WTC11 (cell line): ENCODE measurements around the gene TTC36. TPM values are rescaled to one million over a fixed set of nuclear protein-coding genes. Genes with fewer than 3 reads are reported as not detected.

ENCODE experiments used
- ATAC-seq: fragments of 200-7000 bp; cut with Tn5 transposase; 2 replicates; pipeline ENCODE4 v1.10.0; 2021; ENCODE audit warnings: mild to moderate bottlenecking, moderate library complexity
- CTCF ChIA-PET: fragments of 300-600 bp; sonication (Branson Sonifier 250); formaldehyde crosslinking; loops from one replicate; lab custom pipeline; 2021; ENCODE audit warnings: antibody characterized with exemption; lab: Charles Lee
- POLR2A ChIA-PET: fragments of 350-600 bp; sonication (Branson Sonifier 250); formaldehyde crosslinking; loops from one replicate; lab custom pipeline; 2021; ENCODE audit warnings: antibody characterized with exemption; lab: Charles Lee
- DNase-seq: peaks from one replicate; pipeline ENCODE4 v3.0.0; 2021; ENCODE audit warnings: low spot score
- H3K27ac Mint-ChIP-seq: 2 replicates; pipeline ENCODE4 v1.8.0; 2021; ENCODE audit warnings: mixed read lengths
- H3K27me3 Mint-ChIP-seq: 2 replicates; pipeline ENCODE4 v1.8.0; 2021; ENCODE audit warnings: low read depth, mild to moderate bottlenecking, moderate library complexity, mixed read lengths
- H3K36me3 Mint-ChIP-seq: 2 replicates; pipeline ENCODE4 v1.8.0; 2021; ENCODE audit warnings: mixed read lengths
- H3K4me1 Mint-ChIP-seq: 2 replicates; pipeline ENCODE4 v1.8.0; 2022; ENCODE audit warnings: mixed read lengths
- H3K4me3 Mint-ChIP-seq: 2 replicates; pipeline ENCODE4 v1.8.0; 2021; ENCODE audit warnings: mild to moderate bottlenecking, moderate library complexity, mixed read lengths
- H3K9me3 Mint-ChIP-seq: 2 replicates; pipeline ENCODE4 v1.8.0; 2021; ENCODE audit warnings: mixed read lengths
- ATF1 ChIP-seq: sonication (generic); formaldehyde crosslinking; IDR thresholded peaks from 2 replicates; pipeline ENCODE4 v1.8.1; 2023; ENCODE audit warnings: mild to moderate bottlenecking, moderate library complexity, missing genetic modification reagents
- ESRRA ChIP-seq: sonication (generic); formaldehyde crosslinking; IDR thresholded peaks from 2 replicates; pipeline ENCODE4 v1.8.1; 2022; ENCODE audit warnings: mild to moderate bottlenecking, missing genetic modification reagents, borderline replicate concordance
- FOXJ3 ChIP-seq: sonication (generic); formaldehyde crosslinking; IDR thresholded peaks from 2 replicates; pipeline ENCODE4 v1.9.0; 2021; ENCODE audit warnings: missing genetic modification reagents, mild to moderate bottlenecking, borderline replicate concordance
- FOXP1 ChIP-seq: sonication (generic); formaldehyde crosslinking; IDR thresholded peaks from 2 replicates; pipeline ENCODE4 v1.8.0; 2022; ENCODE audit warnings: missing genetic modification reagents, mild to moderate bottlenecking, moderate library complexity, borderline replicate concordance
- JUN ChIP-seq: sonication (generic); formaldehyde crosslinking; IDR thresholded peaks from 2 replicates; pipeline ENCODE4 v1.8.0; 2023; ENCODE audit warnings: mild to moderate bottlenecking, missing genetic modification reagents
- MXD4 ChIP-seq: fragments of 250-450 bp; sonication (Bioruptor Pico); IDR thresholded peaks from 2 replicates; pipeline ENCODE4 v1.8.0; 2021; ENCODE audit warnings: mild to moderate bottlenecking, moderate library complexity, borderline replicate concordance
- OVOL2 ChIP-seq: fragments of 250-450 bp; sonication (Bioruptor Pico); IDR thresholded peaks from 2 replicates; pipeline ENCODE4 v1.9.0; 2021; ENCODE audit warnings: mild to moderate bottlenecking, borderline replicate concordance
- PRRX2 ChIP-seq: fragments of 250-450 bp; sonication (Bioruptor Pico); IDR thresholded peaks from 2 replicates; pipeline ENCODE4 v1.8.0; 2021; ENCODE audit warnings: mild to moderate bottlenecking
- SP1 ChIP-seq: sonication (generic); formaldehyde crosslinking; conservative IDR thresholded peaks from 2 replicates; pipeline ENCODE4 v1.8.1; 2022; ENCODE audit warnings: missing genetic modification reagents
- TEAD4 ChIP-seq: sonication (generic); formaldehyde crosslinking; IDR thresholded peaks from 2 replicates; pipeline ENCODE4 v1.8.0; 2022; ENCODE audit warnings: mild to moderate bottlenecking, missing genetic modification reagents
- TP53 ChIP-seq: sonication (generic); formaldehyde crosslinking; IDR thresholded peaks from 2 replicates; pipeline ENCODE4 v1.8.1; 2023; ENCODE audit warnings: mild to moderate bottlenecking, missing genetic modification reagents
- ZBTB21 ChIP-seq: sonication (generic); formaldehyde crosslinking; IDR thresholded peaks from 2 replicates; pipeline ENCODE4 v1.8.1; 2023; ENCODE audit warnings: mild to moderate bottlenecking, missing genetic modification reagents, borderline replicate concordance
- ZNF263 ChIP-seq: sonication (generic); formaldehyde crosslinking; IDR thresholded peaks from 2 replicates; pipeline ENCODE4 v1.8.1; 2022; ENCODE audit warnings: low read depth, mild to moderate bottlenecking, moderate library complexity, missing genetic modification reagents
- ZNF317 ChIP-seq: sonication (generic); formaldehyde crosslinking; IDR thresholded peaks from 2 replicates; pipeline ENCODE4 v1.8.1; 2023; ENCODE audit warnings: low read depth, mild to moderate bottlenecking, moderate library complexity, missing genetic modification reagents, borderline replicate concordance
- total RNA-seq: library from RNA; stranded (reverse); gene quantifications from 3 replicates; pipeline ENCODE4 v1.2.3, GENCODE V29; 2021
- TF ChIP-seq, protein P1 (sequence below): fragments of 250-450 bp; sonication (Bioruptor Pico); IDR thresholded peaks from 2 replicates; pipeline ENCODE4 v1.9.0; 2021; ENCODE audit warnings: moderate library complexity, mild to moderate bottlenecking, inconsistent platforms, borderline replicate concordance
- TF ChIP-seq, protein P2 (sequence below): sonication (generic); formaldehyde crosslinking; conservative IDR thresholded peaks from 2 replicates; pipeline ENCODE4 v1.8.1; 2023; ENCODE audit warnings: mild to moderate bottlenecking, low read depth, missing genetic modification reagents, moderate library complexity
- TF ChIP-seq, protein P3 (sequence below): sonication (generic); formaldehyde crosslinking; IDR thresholded peaks from 2 replicates; pipeline ENCODE4 v1.8.1; 2023; ENCODE audit warnings: mild to moderate bottlenecking, missing genetic modification reagents
- TF ChIP-seq, protein P4 (sequence below): sonication (generic); formaldehyde crosslinking; IDR thresholded peaks from 2 replicates; pipeline ENCODE4 v1.8.1; 2023; ENCODE audit warnings: mild to moderate bottlenecking, missing genetic modification reagents, borderline replicate concordance
- TF ChIP-seq, protein P5 (sequence below): fragments of 250-450 bp; sonication (Bioruptor Pico); conservative IDR thresholded peaks from 2 replicates; pipeline ENCODE4 v1.9.0; 2021; ENCODE audit warnings: mild to moderate bottlenecking
- TF ChIP-seq, protein P6 (sequence below): sonication (generic); formaldehyde crosslinking; IDR thresholded peaks from 2 replicates; pipeline ENCODE4 v1.8.0; 2022; ENCODE audit warnings: mild to moderate bottlenecking, missing genetic modification reagents

TTC36 gene
- total RNA-seq, 1 experiment from 2014 or later: 0.70 TPM

DNA sequence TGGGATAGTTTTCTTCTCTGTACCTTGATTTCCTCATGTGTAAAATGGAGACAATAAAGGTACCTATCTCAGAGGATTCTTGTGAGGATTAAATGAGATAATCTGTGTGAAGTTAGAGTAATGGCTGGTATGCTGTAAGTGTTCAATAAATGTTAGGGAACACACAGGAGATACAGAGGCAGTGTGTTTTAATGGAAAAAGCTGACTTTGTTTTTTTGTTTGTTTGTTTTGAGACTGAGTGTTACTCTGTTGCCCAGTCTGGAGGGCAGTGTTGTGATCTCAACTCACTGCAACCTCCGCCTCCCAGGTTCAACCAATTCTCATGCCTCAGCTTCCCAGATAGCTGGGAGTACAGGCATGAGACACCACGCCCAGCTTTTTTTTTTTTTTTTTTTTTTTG is 42.4 kb downstream of the TTC36 start:
- Mint-ChIP-seq H3K27ac (no peak overlapping the region), H3K36me3 (no peaks in the 10 kb centered on the region; the same call in 1 of the 2 replicates), H3K4me3 (no peak overlapping the region), H3K4me1 (peaks cover 14% of the 10 kb centered on the region), H3K9me3 (no peaks in the 10 kb centered on the region), H3K27me3 (no peaks in the 10 kb centered on the region; the same call in 1 of the 2 replicates)
- no peak for DNase-seq
- ATAC-seq: no peak
- ChIA-PET CTCF (no interaction called here), POLR2A (no interaction called here)
- TF ChIP-seq FOXJ3: no peak
- no peak for TF ChIP-seq OVOL2 (CRISPR knock-in tag)
- TF ChIP-seq, protein P1, sequence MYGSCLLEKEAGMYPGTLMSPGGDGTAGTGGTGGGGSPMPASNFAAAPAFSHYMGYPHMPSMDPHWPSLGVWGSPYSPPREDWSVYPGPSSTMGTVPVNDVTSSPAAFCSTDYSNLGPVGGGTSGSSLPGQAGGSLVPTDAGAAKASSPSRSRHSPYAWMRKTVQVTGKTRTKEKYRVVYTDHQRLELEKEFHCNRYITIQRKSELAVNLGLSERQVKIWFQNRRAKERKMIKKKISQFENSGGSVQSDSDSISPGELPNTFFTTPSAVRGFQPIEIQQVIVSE (CRISPR knock-in tag): no peak
- TF ChIP-seq PRRX2 (CRISPR knock-in tag): no peak
- no peak for TF ChIP-seq FOXP1 (CRISPR knock-in tag)
- TF ChIP-seq, protein P2, sequence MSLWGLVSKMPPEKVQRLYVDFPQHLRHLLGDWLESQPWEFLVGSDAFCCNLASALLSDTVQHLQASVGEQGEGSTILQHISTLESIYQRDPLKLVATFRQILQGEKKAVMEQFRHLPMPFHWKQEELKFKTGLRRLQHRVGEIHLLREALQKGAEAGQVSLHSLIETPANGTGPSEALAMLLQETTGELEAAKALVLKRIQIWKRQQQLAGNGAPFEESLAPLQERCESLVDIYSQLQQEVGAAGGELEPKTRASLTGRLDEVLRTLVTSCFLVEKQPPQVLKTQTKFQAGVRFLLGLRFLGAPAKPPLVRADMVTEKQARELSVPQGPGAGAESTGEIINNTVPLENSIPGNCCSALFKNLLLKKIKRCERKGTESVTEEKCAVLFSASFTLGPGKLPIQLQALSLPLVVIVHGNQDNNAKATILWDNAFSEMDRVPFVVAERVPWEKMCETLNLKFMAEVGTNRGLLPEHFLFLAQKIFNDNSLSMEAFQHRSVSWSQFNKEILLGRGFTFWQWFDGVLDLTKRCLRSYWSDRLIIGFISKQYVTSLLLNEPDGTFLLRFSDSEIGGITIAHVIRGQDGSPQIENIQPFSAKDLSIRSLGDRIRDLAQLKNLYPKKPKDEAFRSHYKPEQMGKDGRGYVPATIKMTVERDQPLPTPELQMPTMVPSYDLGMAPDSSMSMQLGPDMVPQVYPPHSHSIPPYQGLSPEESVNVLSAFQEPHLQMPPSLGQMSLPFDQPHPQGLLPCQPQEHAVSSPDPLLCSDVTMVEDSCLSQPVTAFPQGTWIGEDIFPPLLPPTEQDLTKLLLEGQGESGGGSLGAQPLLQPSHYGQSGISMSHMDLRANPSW: no peak
- TF ChIP-seq MXD4 (CRISPR knock-in tag): no peak
- no peak for TF ChIP-seq ZBTB21
- TF ChIP-seq ZNF263 (CRISPR knock-in tag): no peak
- TF ChIP-seq JUN (CRISPR knock-in tag): no peak
- TF ChIP-seq, protein P3, sequence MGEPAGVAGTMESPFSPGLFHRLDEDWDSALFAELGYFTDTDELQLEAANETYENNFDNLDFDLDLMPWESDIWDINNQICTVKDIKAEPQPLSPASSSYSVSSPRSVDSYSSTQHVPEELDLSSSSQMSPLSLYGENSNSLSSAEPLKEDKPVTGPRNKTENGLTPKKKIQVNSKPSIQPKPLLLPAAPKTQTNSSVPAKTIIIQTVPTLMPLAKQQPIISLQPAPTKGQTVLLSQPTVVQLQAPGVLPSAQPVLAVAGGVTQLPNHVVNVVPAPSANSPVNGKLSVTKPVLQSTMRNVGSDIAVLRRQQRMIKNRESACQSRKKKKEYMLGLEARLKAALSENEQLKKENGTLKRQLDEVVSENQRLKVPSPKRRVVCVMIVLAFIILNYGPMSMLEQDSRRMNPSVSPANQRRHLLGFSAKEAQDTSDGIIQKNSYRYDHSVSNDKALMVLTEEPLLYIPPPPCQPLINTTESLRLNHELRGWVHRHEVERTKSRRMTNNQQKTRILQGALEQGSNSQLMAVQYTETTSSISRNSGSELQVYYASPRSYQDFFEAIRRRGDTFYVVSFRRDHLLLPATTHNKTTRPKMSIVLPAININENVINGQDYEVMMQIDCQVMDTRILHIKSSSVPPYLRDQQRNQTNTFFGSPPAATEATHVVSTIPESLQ (CRISPR knock-in tag): no peak
- no peak for TF ChIP-seq TP53 (CRISPR knock-in tag)
- no peak for TF ChIP-seq SP1 (CRISPR knock-in tag)
- TF ChIP-seq, protein P4, sequence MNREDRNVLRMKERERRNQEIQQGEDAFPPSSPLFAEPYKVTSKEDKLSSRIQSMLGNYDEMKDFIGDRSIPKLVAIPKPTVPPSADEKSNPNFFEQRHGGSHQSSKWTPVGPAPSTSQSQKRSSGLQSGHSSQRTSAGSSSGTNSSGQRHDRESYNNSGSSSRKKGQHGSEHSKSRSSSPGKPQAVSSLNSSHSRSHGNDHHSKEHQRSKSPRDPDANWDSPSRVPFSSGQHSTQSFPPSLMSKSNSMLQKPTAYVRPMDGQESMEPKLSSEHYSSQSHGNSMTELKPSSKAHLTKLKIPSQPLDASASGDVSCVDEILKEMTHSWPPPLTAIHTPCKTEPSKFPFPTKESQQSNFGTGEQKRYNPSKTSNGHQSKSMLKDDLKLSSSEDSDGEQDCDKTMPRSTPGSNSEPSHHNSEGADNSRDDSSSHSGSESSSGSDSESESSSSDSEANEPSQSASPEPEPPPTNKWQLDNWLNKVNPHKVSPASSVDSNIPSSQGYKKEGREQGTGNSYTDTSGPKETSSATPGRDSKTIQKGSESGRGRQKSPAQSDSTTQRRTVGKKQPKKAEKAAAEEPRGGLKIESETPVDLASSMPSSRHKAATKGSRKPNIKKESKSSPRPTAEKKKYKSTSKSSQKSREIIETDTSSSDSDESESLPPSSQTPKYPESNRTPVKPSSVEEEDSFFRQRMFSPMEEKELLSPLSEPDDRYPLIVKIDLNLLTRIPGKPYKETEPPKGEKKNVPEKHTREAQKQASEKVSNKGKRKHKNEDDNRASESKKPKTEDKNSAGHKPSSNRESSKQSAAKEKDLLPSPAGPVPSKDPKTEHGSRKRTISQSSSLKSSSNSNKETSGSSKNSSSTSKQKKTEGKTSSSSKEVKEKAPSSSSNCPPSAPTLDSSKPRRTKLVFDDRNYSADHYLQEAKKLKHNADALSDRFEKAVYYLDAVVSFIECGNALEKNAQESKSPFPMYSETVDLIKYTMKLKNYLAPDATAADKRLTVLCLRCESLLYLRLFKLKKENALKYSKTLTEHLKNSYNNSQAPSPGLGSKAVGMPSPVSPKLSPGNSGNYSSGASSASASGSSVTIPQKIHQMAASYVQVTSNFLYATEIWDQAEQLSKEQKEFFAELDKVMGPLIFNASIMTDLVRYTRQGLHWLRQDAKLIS (CRISPR knock-in tag): no peak
- TF ChIP-seq ATF1 (CRISPR knock-in tag): no peak

DNA sequence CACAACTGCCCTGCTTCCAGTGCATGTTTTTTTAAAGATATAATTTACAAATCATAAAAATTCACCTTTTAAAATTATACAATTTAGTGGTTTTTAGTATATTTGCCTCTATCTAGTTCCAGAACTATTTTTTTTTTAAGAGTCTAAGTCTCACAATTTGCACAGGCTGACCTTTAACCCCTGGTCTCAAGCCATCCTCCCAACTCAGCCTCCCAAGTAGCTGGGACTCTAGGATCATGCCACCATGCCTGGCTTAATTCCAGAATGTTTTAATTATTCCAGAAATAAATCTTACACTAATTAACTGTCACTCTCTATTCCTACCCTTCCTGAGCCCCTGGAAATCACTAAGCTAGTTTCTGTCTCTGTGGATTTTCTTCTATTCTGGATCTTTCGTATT is 43.5 kb downstream of the TTC36 start:
- peaks cover 19% of the 10 kb centered on the region for H3K4me1 Mint-ChIP-seq
- no peaks in the 10 kb centered on the region for H3K9me3 Mint-ChIP-seq
- H3K27me3 Mint-ChIP-seq: no peaks in the 10 kb centered on the region; the same call in 1 of the 2 replicates
- DNase-seq: no peak
- H3K36me3 Mint-ChIP-seq: no peaks in the 10 kb centered on the region; the same call in 1 of the 2 replicates
- ATAC-seq: no peak
- no peak overlapping the region for H3K4me3 Mint-ChIP-seq
- ChIA-PET POLR2A (no interaction called here), CTCF (no interaction called here)
- H3K27ac Mint-ChIP-seq: no peak overlapping the region
- TF ChIP-seq, protein P5, sequence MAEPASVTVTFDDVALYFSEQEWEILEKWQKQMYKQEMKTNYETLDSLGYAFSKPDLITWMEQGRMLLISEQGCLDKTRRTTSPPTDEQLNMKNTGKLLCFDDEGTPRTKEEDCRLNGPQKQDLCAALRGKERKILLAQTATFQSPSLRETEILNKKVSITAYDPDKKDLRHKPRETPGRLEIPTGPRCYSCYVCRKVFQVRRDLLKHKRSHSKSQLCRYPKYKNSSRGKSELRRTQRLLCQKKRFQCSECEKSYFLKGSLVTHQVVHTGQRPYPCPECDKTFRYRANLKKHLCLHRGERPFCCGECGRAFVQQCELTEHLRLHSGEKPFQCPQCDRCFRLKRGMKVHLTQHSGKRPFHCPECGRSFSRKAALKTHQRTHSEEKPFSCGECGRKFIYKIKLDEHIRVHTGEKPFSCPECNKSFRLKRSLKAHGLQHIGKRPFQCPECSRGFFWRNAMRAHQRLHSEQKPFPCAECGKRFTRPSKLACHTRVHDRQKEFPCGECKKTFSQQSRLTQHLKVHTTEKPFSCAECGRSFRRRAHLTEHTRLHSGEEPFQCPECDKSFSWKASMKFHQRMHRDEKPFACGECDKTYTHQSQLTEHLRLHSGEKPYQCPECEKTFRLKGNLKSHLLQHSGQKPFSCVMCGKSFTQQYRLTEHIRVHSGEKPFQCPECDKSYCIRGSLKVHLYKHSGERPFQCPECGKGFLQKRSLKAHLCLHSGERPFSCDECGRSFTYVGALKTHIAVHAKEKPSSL: no peak
- TF ChIP-seq TEAD4 (CRISPR knock-in tag) (no peak), ESRRA (CRISPR knock-in tag) (no peak), TP53 (CRISPR knock-in tag) (no peak), ZNF317 (CRISPR knock-in tag) (no peak)
- TF ChIP-seq, protein P6, sequence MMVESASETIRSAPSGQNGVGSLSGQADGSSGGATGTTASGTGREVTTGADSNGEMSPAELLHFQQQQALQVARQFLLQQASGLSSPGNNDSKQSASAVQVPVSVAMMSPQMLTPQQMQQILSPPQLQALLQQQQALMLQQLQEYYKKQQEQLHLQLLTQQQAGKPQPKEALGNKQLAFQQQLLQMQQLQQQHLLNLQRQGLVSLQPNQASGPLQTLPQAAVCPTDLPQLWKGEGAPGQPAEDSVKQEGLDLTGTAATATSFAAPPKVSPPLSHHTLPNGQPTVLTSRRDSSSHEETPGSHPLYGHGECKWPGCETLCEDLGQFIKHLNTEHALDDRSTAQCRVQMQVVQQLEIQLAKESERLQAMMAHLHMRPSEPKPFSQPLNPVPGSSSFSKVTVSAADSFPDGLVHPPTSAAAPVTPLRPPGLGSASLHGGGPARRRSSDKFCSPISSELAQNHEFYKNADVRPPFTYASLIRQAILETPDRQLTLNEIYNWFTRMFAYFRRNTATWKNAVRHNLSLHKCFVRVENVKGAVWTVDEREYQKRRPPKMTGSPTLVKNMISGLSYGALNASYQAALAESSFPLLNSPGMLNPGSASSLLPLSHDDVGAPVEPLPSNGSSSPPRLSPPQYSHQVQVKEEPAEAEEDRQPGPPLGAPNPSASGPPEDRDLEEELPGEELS (CRISPR knock-in tag): no peak
